ENCODE measurements around the gene CRTC3. TPM values are rescaled to one million over a fixed set of nuclear protein-coding genes. Genes with fewer than 3 reads are reported as not detected.

The CRTC3 gene
- total and polyA plus RNA-seq, 4 donors: 5.1 to 16.8 (median 7.6) TPM

DNA sequence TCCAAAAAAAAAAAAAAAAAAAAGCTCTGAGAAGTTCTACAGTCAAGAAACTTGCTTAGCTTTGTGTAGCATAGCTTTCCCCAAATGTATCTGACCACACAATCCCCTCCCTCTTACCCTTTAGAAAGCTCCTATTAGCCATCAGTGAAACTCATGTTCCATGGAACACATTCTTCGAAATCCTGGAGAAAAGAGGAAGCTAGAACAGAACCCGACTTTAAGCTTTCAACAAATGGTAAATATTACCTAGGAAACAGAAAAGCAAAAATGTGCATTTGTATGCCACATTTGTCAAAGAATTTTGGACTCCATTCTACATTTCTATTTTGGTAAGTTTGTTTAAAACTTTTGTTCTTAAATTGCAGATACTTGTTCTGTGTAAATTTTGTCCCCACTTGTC lies 17.4 kb upstream of the CRTC3 start:
- TF ChIP-seq SP1 (IDR thresholded peaks at IDR 0.05) (no peak), YY1 (IDR thresholded peaks at IDR 0.05) (no peak), FOXA2 (IDR thresholded peaks at IDR 0.05) (no peak), RXRA (IDR thresholded peaks at IDR 0.05) (no peak), JUND (IDR thresholded peaks at IDR 0.05) (no peak), FOXA1 (IDR thresholded peaks at IDR 0.05) (no peak), GABPA (IDR thresholded peaks at IDR 0.05 in 1 of 2, conservative IDR thresholded peaks at IDR 0.05 in 1 of 2) (no peak), HNF4G (IDR thresholded peaks at IDR 0.05) (no peak), TAF1 (conservative IDR thresholded peaks at IDR 0.05) (no peak), RAD21 (IDR thresholded peaks at IDR 0.05) (no peak), HNF4A (conservative IDR thresholded peaks at IDR 0.05) (no peak)
- TF ChIP-seq, protein P1, sequence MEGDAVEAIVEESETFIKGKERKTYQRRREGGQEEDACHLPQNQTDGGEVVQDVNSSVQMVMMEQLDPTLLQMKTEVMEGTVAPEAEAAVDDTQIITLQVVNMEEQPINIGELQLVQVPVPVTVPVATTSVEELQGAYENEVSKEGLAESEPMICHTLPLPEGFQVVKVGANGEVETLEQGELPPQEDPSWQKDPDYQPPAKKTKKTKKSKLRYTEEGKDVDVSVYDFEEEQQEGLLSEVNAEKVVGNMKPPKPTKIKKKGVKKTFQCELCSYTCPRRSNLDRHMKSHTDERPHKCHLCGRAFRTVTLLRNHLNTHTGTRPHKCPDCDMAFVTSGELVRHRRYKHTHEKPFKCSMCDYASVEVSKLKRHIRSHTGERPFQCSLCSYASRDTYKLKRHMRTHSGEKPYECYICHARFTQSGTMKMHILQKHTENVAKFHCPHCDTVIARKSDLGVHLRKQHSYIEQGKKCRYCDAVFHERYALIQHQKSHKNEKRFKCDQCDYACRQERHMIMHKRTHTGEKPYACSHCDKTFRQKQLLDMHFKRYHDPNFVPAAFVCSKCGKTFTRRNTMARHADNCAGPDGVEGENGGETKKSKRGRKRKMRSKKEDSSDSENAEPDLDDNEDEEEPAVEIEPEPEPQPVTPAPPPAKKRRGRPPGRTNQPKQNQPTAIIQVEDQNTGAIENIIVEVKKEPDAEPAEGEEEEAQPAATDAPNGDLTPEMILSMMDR (IDR thresholded peaks at IDR 0.05; ENCODE audit: low read depth, low read length, missing input control): no peak
- TF ChIP-seq, protein P2, sequence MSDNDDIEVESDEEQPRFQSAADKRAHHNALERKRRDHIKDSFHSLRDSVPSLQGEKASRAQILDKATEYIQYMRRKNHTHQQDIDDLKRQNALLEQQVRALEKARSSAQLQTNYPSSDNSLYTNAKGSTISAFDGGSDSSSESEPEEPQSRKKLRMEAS (IDR thresholded peaks at IDR 0.05): no peak
- no peak overlapping the region for H3K27ac ChIP-seq (ENCODE audit: low read depth in 1 of 2, low read length in 2 of 2)
- 82% methylated on average over 2 of the region's 2 CpGs for WGBS
- peaks cover 0 to 2% (median 0%) of the 10 kb centered on the region in 4 donors for H3K4me1 ChIP-seq (ENCODE audit: control insufficient read depth in 4 of 4, insufficient read depth in 4 of 4, low read length in 3 of 4)
- H3K27me3 ChIP-seq (ENCODE audit: control insufficient read depth in 4 of 4, insufficient read depth in 4 of 4, low read length in 3 of 4): no peaks in the 10 kb centered on the region
- H3K9ac ChIP-seq (ENCODE audit: low read depth in 1 of 2, low read length in 2 of 2): no peak overlapping the region
- no peak for DNase-seq (ENCODE audit: low spot score)
- no peaks in the 10 kb centered on the region for H3K36me3 ChIP-seq (ENCODE audit: control insufficient read depth in 4 of 4, insufficient read depth in 3 of 4, low read depth in 1 of 4, low read length in 3 of 4)
- no peak overlapping the region for H3K4me3 ChIP-seq (ENCODE audit: low read depth in 1 of 3, low read length in 3 of 3)
- H3K9me3 ChIP-seq (ENCODE audit: control insufficient read depth in 4 of 4, low read length in 3 of 4): no peaks in the 10 kb centered on the region

DNA sequence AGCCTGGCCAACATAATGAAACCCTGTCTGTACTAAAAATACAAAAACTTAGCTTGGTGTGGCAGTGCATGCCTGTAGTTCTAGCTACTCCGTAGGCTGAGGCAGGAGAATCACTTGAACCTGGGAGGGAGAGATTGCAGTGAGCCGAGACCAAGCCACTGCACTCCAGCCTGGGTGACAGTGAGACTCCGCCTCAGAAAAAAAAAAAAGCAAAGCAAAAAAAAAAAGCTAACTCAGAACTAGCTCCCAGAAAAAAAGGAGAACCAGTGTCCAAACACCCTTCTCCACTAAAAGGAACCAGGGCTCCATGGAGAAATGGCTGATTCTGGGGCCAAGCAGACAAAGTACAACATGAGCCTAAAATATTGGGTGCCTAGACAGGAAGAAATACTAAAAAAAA lies 16.7 kb upstream of the CRTC3 start:
- Histone ChIP-seq H3K9me3 (ENCODE audit: control insufficient read depth in 4 of 4, low read length in 3 of 4) (no peaks in the 10 kb centered on the region), H3K4me1 (ENCODE audit: control insufficient read depth in 4 of 4, insufficient read depth in 4 of 4, low read length in 3 of 4) (peaks cover 0 to 2% (median 0%) of the 10 kb centered on the region in 4 donors), H3K36me3 (ENCODE audit: control insufficient read depth in 4 of 4, insufficient read depth in 3 of 4, low read depth in 1 of 4, low read length in 3 of 4) (no peaks in the 10 kb centered on the region), H3K9ac (ENCODE audit: low read depth in 1 of 2, low read length in 2 of 2) (no peak overlapping the region), H3K4me3 (ENCODE audit: low read depth in 1 of 3, low read length in 3 of 3) (no peak overlapping the region), H3K27me3 (ENCODE audit: control insufficient read depth in 4 of 4, insufficient read depth in 4 of 4, low read length in 3 of 4) (no peaks in the 10 kb centered on the region), H3K27ac (ENCODE audit: low read depth in 1 of 2, low read length in 2 of 2) (no peak overlapping the region)
- 89% methylated on average over 3 of the region's 3 CpGs for WGBS
- no peak for DNase-seq (ENCODE audit: low spot score)
- no peak for TF ChIP-seq TAF1 (conservative IDR thresholded peaks at IDR 0.05)

DNA sequence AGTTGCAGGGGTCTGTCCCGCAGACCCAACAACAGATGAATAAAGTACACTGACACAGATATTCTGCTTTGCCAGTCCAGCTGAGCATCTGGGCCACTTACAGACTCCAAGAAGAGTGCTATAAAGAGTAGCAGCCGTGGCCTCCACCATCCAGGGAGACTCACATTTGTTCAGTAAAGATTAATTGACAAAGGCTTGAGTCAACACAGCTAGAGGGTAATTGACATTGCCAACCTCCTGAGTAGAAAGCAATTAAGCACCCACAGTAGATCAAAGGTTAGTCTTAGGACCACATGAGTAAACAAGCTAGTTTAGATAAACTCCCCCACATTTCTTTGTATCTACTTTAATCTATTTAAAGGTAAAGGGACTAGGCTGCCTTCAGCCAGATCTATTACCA lies 16.3 kb upstream of the CRTC3 start:
- WGBS: 88% methylated on average over 2 of the region's 2 CpGs

More for the DNA sequence above, 16.3 kb upstream of the CRTC3 start:
- Histone ChIP-seq H3K9me3 (ENCODE audit: control insufficient read depth in 4 of 4, low read length in 3 of 4) (no peaks in the 10 kb centered on the region), H3K4me3 (ENCODE audit: low read depth in 1 of 3, low read length in 3 of 3) (no peak overlapping the region), H3K27me3 (ENCODE audit: control insufficient read depth in 4 of 4, insufficient read depth in 4 of 4, low read length in 3 of 4) (no peaks in the 10 kb centered on the region), H3K36me3 (ENCODE audit: control insufficient read depth in 4 of 4, insufficient read depth in 3 of 4, low read depth in 1 of 4, low read length in 3 of 4) (no peaks in the 10 kb centered on the region), H3K4me1 (ENCODE audit: control insufficient read depth in 4 of 4, insufficient read depth in 4 of 4, low read length in 3 of 4) (peaks cover 0 to 2% (median 0%) of the 10 kb centered on the region in 4 donors), H3K9ac (ENCODE audit: low read depth in 1 of 2, low read length in 2 of 2) (no peak overlapping the region), H3K27ac (ENCODE audit: low read depth in 1 of 2, low read length in 2 of 2) (no peak overlapping the region)
- no peak for DNase-seq (ENCODE audit: low spot score)
- TF ChIP-seq, protein P2 (IDR thresholded peaks at IDR 0.05): no peak
- TF ChIP-seq HNF4A (conservative IDR thresholded peaks at IDR 0.05) (no peak), HNF4G (IDR thresholded peaks at IDR 0.05) (no peak), TAF1 (conservative IDR thresholded peaks at IDR 0.05) (no peak), RXRA (IDR thresholded peaks at IDR 0.05) (no peak), GABPA (IDR thresholded peaks at IDR 0.05 in 1 of 2, conservative IDR thresholded peaks at IDR 0.05 in 1 of 2) (no peak), SP1 (IDR thresholded peaks at IDR 0.05) (no peak), NR2F2 (IDR thresholded peaks at IDR 0.05) (no peak), JUND (IDR thresholded peaks at IDR 0.05) (no peak), YY1 (IDR thresholded peaks at IDR 0.05) (no peak), FOXA1 (IDR thresholded peaks at IDR 0.05) (no peak), FOXA2 (IDR thresholded peaks at IDR 0.05) (no peak), EGR1 (IDR thresholded peaks at IDR 0.05; ENCODE audit: low read depth in 2 of 2) (no peak)
- TF ChIP-seq, protein P3, sequence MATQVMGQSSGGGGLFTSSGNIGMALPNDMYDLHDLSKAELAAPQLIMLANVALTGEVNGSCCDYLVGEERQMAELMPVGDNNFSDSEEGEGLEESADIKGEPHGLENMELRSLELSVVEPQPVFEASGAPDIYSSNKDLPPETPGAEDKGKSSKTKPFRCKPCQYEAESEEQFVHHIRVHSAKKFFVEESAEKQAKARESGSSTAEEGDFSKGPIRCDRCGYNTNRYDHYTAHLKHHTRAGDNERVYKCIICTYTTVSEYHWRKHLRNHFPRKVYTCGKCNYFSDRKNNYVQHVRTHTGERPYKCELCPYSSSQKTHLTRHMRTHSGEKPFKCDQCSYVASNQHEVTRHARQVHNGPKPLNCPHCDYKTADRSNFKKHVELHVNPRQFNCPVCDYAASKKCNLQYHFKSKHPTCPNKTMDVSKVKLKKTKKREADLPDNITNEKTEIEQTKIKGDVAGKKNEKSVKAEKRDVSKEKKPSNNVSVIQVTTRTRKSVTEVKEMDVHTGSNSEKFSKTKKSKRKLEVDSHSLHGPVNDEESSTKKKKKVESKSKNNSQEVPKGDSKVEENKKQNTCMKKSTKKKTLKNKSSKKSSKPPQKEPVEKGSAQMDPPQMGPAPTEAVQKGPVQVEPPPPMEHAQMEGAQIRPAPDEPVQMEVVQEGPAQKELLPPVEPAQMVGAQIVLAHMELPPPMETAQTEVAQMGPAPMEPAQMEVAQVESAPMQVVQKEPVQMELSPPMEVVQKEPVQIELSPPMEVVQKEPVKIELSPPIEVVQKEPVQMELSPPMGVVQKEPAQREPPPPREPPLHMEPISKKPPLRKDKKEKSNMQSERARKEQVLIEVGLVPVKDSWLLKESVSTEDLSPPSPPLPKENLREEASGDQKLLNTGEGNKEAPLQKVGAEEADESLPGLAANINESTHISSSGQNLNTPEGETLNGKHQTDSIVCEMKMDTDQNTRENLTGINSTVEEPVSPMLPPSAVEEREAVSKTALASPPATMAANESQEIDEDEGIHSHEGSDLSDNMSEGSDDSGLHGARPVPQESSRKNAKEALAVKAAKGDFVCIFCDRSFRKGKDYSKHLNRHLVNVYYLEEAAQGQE (IDR thresholded peaks at IDR 0.05): no peak
- TF ChIP-seq, protein P1 (IDR thresholded peaks at IDR 0.05; ENCODE audit: low read depth, low read length, missing input control): no peak
- TF ChIP-seq, protein P4, sequence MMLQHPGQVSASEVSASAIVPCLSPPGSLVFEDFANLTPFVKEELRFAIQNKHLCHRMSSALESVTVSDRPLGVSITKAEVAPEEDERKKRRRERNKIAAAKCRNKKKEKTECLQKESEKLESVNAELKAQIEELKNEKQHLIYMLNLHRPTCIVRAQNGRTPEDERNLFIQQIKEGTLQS (IDR thresholded peaks at IDR 0.05): no peak
